Measurements from ENCODE around the gene PTPN4.

The PTPN4 gene

DNA sequence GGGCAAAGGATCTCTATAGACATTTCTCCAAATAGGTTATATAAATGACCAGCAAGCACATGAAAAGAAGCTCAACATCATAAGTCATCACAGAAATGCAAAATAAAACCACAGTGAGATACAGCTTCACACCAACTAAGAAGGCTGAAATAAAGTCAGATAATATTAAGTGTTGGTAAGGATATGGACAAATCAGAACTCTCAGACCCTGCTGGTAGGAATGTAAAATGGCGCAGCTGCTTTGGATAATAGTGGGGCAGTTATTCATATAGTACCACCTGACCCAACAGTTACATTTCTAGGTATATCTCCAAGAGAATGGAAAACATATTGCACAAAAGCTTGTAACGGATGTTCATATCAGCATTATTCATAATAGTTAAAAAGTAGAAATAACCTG lies 267.2 kb downstream of the PTPN4 start:
- no peak for DNase-seq

- DNase-seq, result no peak
These were observed 269.1 kb downstream of the PTPN4 start for GRCh38 chr2:120028795-120029194.

DNA sequence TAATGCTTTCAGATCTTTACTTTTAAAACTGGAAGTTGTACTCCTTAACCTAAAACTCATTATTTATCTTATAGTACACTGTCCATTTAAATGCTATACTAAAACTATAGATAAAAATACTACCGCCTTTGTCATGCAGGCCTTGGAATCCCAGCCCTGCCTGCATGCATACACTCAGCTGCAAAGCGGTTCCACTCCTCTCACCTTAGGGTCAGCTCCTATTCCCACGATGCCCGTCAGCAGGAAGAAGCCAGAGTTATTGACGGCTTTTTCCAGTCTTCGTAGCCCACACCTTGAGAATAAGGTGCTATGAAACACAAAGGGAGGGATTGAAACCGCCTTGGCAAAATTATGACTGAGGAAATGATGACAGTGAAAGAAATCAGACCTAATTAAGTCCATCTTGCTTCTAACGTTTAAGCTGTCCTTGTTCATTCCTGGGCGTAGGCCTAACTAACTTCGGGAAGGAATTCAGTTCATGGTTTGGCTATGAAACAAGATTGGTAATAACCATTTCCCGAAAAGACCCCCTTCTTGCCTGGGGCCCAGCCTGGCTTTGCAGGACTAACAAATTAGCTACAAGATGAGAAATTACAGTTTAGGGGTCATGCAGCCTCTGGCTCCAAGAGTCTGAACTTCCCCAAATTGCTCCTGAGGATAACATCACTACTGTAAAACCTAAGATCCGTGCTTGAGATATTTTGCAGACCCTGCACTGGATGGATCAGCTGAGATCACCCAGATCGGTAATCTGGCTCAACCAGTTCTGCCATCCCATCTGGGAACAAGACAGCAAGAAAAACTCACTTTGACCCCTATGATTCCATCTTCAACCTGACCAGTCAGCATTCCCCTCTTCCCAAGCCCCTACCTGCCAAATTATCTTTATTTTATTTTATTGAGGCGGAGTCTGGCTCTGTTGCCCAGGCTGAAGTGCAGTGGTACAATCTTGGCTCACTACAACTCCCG lies 270.2 kb downstream of the PTPN4 start:
- no peak for DNase-seq

DNA sequence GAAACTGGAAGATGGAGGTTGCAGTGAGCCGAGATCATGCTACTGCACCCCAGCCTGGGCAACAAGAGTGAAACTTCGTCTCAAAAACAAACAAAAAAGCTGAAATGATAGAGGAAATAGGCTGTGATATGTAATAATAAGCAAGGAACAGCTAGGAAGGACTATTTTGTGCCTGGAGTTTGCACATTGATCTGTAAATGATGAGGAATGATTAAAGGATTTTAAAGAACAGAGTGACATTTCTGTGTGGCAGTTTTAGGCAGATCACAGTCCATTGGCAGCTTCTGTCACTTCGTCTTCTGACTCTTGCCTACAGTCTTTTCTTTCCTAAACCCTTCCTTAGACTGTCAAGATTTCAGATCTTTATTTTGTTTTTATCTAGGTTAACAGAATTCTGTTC lies 272.6 kb downstream of the PTPN4 start:
- DNase-seq, result no peak
